Measurements from ENCODE around the gene DENND10. TPM values are rescaled to one million over a fixed set of nuclear protein-coding genes. Genes with fewer than 3 reads are reported as not detected.
"Not testable (repeated sequence)": the region's sequence is repeated elsewhere in the genome, so short reads cannot be mapped to it uniquely, and the experiment has no call there.

Gene DENND10
- total and polyA plus RNA-seq, 4 donors = 17.9 to 37.7 (median 27.3) TPM

GRCh38 chr10:119149729-119150128, 45.8 kb downstream of the DENND10 start:
- Histone ChIP-seq H3K9me3 (ENCODE audit: control insufficient read depth in 4 of 4, low read length in 3 of 4) (no peaks in the 10 kb centered on the region), H3K27ac (ENCODE audit: low read depth in 1 of 2, low read length in 2 of 2) (no peak overlapping the region), H3K4me1 (ENCODE audit: control insufficient read depth in 4 of 4, insufficient read depth in 4 of 4, low read length in 3 of 4) (no peaks in the 10 kb centered on the region), H3K4me3 (ENCODE audit: low read depth in 1 of 3, low read length in 3 of 3) (no peak overlapping the region), H3K27me3 (ENCODE audit: control insufficient read depth in 4 of 4, insufficient read depth in 4 of 4, low read length in 3 of 4) (no peaks in the 10 kb centered on the region), H3K9ac (ENCODE audit: low read depth in 1 of 2, low read length in 2 of 2) (no peak overlapping the region), H3K36me3 (ENCODE audit: control insufficient read depth in 4 of 4, insufficient read depth in 3 of 4, low read depth in 1 of 4, low read length in 3 of 4) (peaks cover 9 to 55% (median 35%) of the 10 kb centered on the region in 4 donors)
- TF ChIP-seq TAF1 (conservative IDR thresholded peaks at IDR 0.05) (no peak), REST (IDR thresholded peaks at IDR 0.05) (no peak), HNF4G (IDR thresholded peaks at IDR 0.05) (no peak), YY1 (IDR thresholded peaks at IDR 0.05) (no peak), EGR1 (IDR thresholded peaks at IDR 0.05; ENCODE audit: low read depth in 2 of 2) (no peak), ZBTB33 (IDR thresholded peaks at IDR 0.05) (no peak), HNF4A (conservative IDR thresholded peaks at IDR 0.05) (no peak), RAD21 (IDR thresholded peaks at IDR 0.05) (no peak), RXRA (IDR thresholded peaks at IDR 0.05) (no peak)
- WGBS = 92% methylated on average over 13 of the region's 13 CpGs
- no peak for DNase-seq (ENCODE audit: low spot score)

DNA sequence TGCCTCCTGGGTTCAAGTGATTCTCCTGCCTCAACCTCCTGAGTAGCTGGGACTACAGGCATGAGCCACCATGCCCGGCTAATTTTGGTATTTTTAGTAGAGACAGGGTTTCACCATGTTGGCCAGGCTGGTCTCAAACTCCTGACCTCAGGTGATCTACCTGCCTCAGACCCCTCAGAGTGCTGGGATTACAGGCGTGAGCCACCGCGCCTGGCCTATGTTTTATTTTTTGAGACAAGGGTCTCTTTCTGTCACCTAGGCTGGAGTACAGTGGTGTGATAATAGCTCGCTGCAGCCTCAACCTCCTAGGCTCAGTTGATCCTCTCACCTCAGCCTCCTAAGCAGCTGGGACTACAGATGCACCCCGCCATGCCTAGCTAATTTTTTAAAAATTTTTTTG, 47.7 kb downstream of the DENND10 start:
- H3K9ac ChIP-seq (ENCODE audit: low read depth in 1 of 2, low read length in 2 of 2); H3K9me3 ChIP-seq (ENCODE audit: control insufficient read depth in 4 of 4, low read length in 3 of 4); DNase-seq (ENCODE audit: low spot score); H3K27me3 ChIP-seq (ENCODE audit: control insufficient read depth in 4 of 4, insufficient read depth in 4 of 4, low read length in 3 of 4); H3K4me3 ChIP-seq (ENCODE audit: low read depth in 1 of 3, low read length in 3 of 3); H3K27ac ChIP-seq (ENCODE audit: low read depth in 1 of 2, low read length in 2 of 2); H3K4me1 ChIP-seq (ENCODE audit: control insufficient read depth in 4 of 4, insufficient read depth in 4 of 4, low read length in 3 of 4): not testable (repeated sequence)
- peaks cover 14 to 69% (median 46%) of the 10 kb centered on the region in 4 donors for H3K36me3 ChIP-seq (ENCODE audit: control insufficient read depth in 4 of 4, insufficient read depth in 3 of 4, low read depth in 1 of 4, low read length in 3 of 4)
- WGBS = 95% methylated on average over 6 of the region's 6 CpGs

DNA sequence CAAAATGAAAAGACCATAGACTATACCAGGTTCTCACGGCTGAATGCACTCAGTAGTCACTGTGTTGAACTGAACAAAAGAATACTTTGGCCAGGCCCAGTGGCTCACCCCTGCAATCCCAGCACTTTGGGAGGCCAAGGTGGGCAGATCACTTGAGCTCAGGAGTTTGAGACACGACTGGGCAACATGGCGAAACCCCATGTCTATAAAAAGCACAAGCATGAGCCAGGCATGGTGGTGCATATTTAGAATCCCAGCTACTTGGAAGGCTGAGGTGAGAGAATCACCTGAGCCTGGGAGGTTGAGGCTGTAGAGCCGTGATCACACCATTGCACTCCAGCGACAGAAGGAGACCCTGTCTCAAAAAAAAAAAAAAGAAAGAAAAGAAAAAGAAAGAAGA, 49.1 kb downstream of the DENND10 start:
- H3K27me3 ChIP-seq (ENCODE audit: control insufficient read depth in 4 of 4, insufficient read depth in 4 of 4, low read length in 3 of 4) = no peaks in the 10 kb centered on the region
- H3K9ac ChIP-seq (ENCODE audit: low read depth in 1 of 2, low read length in 2 of 2) = no peak overlapping the region
- no peaks in the 10 kb centered on the region for H3K9me3 ChIP-seq (ENCODE audit: control insufficient read depth in 4 of 4, low read length in 3 of 4)
- TF ChIP-seq FOXA2 (IDR thresholded peaks at IDR 0.05) = no peak
- no peak for TF ChIP-seq TAF1 (conservative IDR thresholded peaks at IDR 0.05)
- TF ChIP-seq, protein P1, sequence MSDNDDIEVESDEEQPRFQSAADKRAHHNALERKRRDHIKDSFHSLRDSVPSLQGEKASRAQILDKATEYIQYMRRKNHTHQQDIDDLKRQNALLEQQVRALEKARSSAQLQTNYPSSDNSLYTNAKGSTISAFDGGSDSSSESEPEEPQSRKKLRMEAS (IDR thresholded peaks at IDR 0.05) = no peak
- no peak for TF ChIP-seq NR2F2 (IDR thresholded peaks at IDR 0.05)
- TF ChIP-seq EGR1 (IDR thresholded peaks at IDR 0.05; ENCODE audit: low read depth in 2 of 2) = no peak
- no peak for TF ChIP-seq JUND (IDR thresholded peaks at IDR 0.05)
- no peak for TF ChIP-seq ZBTB33 (IDR thresholded peaks at IDR 0.05)
- TF ChIP-seq CTCF (IDR thresholded peaks at IDR 0.05; ENCODE audit: low read depth, low read length, missing input control) = no peak
- no peak for TF ChIP-seq HNF4A (conservative IDR thresholded peaks at IDR 0.05)
- TF ChIP-seq HNF4G (IDR thresholded peaks at IDR 0.05) = no peak
- TF ChIP-seq REST (IDR thresholded peaks at IDR 0.05) = no peak
- TF ChIP-seq YY1 (IDR thresholded peaks at IDR 0.05) = no peak
- no peak overlapping the region for H3K27ac ChIP-seq (ENCODE audit: low read depth in 1 of 2, low read length in 2 of 2)
- no peak overlapping the region for H3K4me3 ChIP-seq (ENCODE audit: low read depth in 1 of 3, low read length in 3 of 3)
- peaks cover 18 to 64% (median 41%) of the 10 kb centered on the region in 4 donors for H3K36me3 ChIP-seq (ENCODE audit: control insufficient read depth in 4 of 4, insufficient read depth in 3 of 4, low read depth in 1 of 4, low read length in 3 of 4)
- WGBS = 96% methylated on average over 5 of the region's 5 CpGs
- no peaks in the 10 kb centered on the region for H3K4me1 ChIP-seq (ENCODE audit: control insufficient read depth in 4 of 4, insufficient read depth in 4 of 4, low read length in 3 of 4)
- DNase-seq (ENCODE audit: low spot score) = no peak
